Mammary epithelial cell (primary cell): ENCODE results near the gene SCAMP1.

Experiments
- CTCF ChIP-seq, 2 donors: IDR thresholded peaks in 1 of 2; conservative IDR thresholded peaks in 1 of 2; 2 replicates each; pipeline ENCODE4 v1.5.1; 2011 to 2012; ENCODE audit warnings: inconsistent platforms in 2 of 2, low read length in 2 of 2, mild to moderate bottlenecking in 2 of 2, control low read depth in 1 of 2, low read depth in 1 of 2; ENCODE audit not compliant: insufficient read depth in 1 of 2; ENCODE audit errors: extremely low read depth in 1 of 2
- EZH2 ChIP-seq: IDR thresholded peaks from 2 replicates; pipeline ENCODE4 v1.6.1; 2012; ENCODE audit warnings: low read length, inconsistent platforms, borderline replicate concordance

GRCh38 chr5:78373231-78373630 is 12.8 kb downstream of the SCAMP1 start:
- TF ChIP-seq CTCF (conservative IDR thresholded peaks at IDR 0.05 in 1 of 2, IDR thresholded peaks at IDR 0.05 in 1 of 2; ENCODE audit: extremely low read depth in 1 of 2, insufficient read depth in 1 of 2, low read depth in 1 of 2, low read length in 2 of 2) (no peak), EZH2 (no peak)
